K562 (cell line): Measurements from ENCODE around the gene RNF126.
"Not testable (repeated sequence)": the region's sequence is repeated elsewhere in the genome, so short reads cannot be mapped to it uniquely, and the experiment has no call there.

ENCODE experiments used
- CTCF ChIP-seq, 3 experiments: IDR thresholded peaks in 2 of 3; conservative IDR thresholded peaks in 1 of 3; 2 replicates each; pipeline ENCODE4 v1.5.1; 2011 to 2012; ENCODE audit warnings: low read length in 3 of 3, mild to moderate bottlenecking in 3 of 3, control low read depth in 2 of 3, improper control_type of control experiment in 1 of 3, inconsistent platforms in 1 of 3, low read depth in 1 of 3, mixed read lengths in 1 of 3, moderate library complexity in 1 of 3; ENCODE audit not compliant: insufficient read depth in 2 of 3
- E4F1 ChIP-seq: fragments of 250-450 bp; sonication (Bioruptor Pico); IDR thresholded peaks from 2 replicates; pipeline ENCODE4 v1.5.0; 2021; ENCODE audit warnings: mild to moderate bottlenecking, borderline replicate concordance
- EP300 ChIP-seq: IDR thresholded peaks from 2 replicates; pipeline ENCODE4 v1.6.1; 2012; ENCODE audit warnings: low read length, improper control_type of control experiment
- MAFK ChIP-seq: IDR thresholded peaks from 2 replicates; pipeline ENCODE4 v1.6.1; 2011; ENCODE audit warnings: low read length, improper control_type of control experiment
- MAX ChIP-seq: sonication (generic); formaldehyde crosslinking; IDR thresholded peaks from 2 replicates; pipeline ENCODE4 v1.9.0; 2022; ENCODE audit warnings: mild to moderate bottlenecking, missing genetic modification reagents
- MTA3 ChIP-seq: fragments of 450-650 bp; formaldehyde crosslinking; IDR thresholded peaks from 2 replicates; pipeline ENCODE4 v1.6.1; 2017; ENCODE audit warnings: mild to moderate bottlenecking, borderline replicate concordance
- NRF1 ChIP-seq, 2 experiments: fragments of 450-650 bp; IDR thresholded peaks in 1 of 2; conservative IDR thresholded peaks in 1 of 2; 2 replicates each; pipeline ENCODE4 v1.6.1; 2014; ENCODE audit warnings: mild to moderate bottlenecking in 2 of 2
- POLR2A ChIP-seq: fragments of 450-650 bp; conservative IDR thresholded peaks from 2 replicates; pipeline ENCODE4 v1.6.1; 2016
- POLR2AphosphoS5 ChIP-seq: IDR thresholded peaks from 2 replicates; pipeline ENCODE4 v1.6.1; 2011; ENCODE audit warnings: mild to moderate bottlenecking, low read depth, low read length, moderate library complexity; ENCODE audit not compliant: control insufficient read depth, insufficient read depth
- TSC22D4 ChIP-seq: fragments of 450-650 bp; IDR thresholded peaks from 2 replicates; pipeline ENCODE4 v1.6.1; 2016; ENCODE audit warnings: missing genetic modification characterization, missing biosample characterization, control low read depth
- USF1 ChIP-seq: sonication (generic); formaldehyde crosslinking; IDR thresholded peaks from 2 replicates; pipeline ENCODE4 v1.9.0; 2022; ENCODE audit warnings: mild to moderate bottlenecking, missing genetic modification reagents
- ZBTB33 ChIP-seq: sonication (generic); formaldehyde crosslinking; IDR thresholded peaks from 2 replicates; pipeline ENCODE4 v1.8.1; 2023; ENCODE audit warnings: mild to moderate bottlenecking, missing genetic modification reagents
- ZBTB7A ChIP-seq: IDR thresholded peaks from 2 replicates; pipeline ENCODE4 v1.6.1; 2011; ENCODE audit warnings: low read depth, mild to moderate bottlenecking, low read length, moderate library complexity, borderline replicate concordance; ENCODE audit not compliant: control insufficient read depth

- TF ChIP-seq ZBTB7A (peak; percentile 90), POLR2A (peak; percentile 61; the same call in 1 of the 2 replicates), CTCF (IDR thresholded peaks at IDR 0.05 in 2 of 3, conservative IDR thresholded peaks at IDR 0.05 in 1 of 3; ENCODE audit: insufficient read depth in 2 of 3, low read depth in 1 of 3, low read length in 3 of 3) (peak; percentile 70 to 89 (median 82)), MTA3 (0 out of 2 replicates have a peak, but pooled peaks have one; percentile 33), ZBTB33 (peak; percentile 59), EP300 (peak; percentile 24; the same call in 1 of the 2 replicates), POLR2AphosphoS5 (0 out of 2 replicates have a peak, but pooled peaks have one; percentile 49)
- TF ChIP-seq NRF1 (conservative IDR thresholded peaks at IDR 0.05 in 1 of 2, IDR thresholded peaks at IDR 0.05 in 1 of 2); USF1 (CRISPR knock-in tag); TSC22D4 (tag); MAX; E4F1 (CRISPR knock-in tag); MAFK: not testable (repeated sequence)
Measured at GRCh38 chr19:605061-605971, 57.7 kb downstream of the RNF126 start.
